Activated CD8-positive, alpha-beta memory T cell treated with anti-CD3 and anti-CD28 coated beads, Interleukin-2, amount 50 U/mL, for 24 hours (primary cell): ENCODE measurements around the gene HOXC10.

Experiments used
- DNase-seq: peaks from one replicate; pipeline ENCODE4 v3.0.0-alpha.2; 2020; ENCODE audit errors: extremely low read depth

The HOXC10 gene

GRCh38 chr12:53991077-53991460, 6.1 kb downstream of the HOXC10 start:
- no peak for DNase-seq

GRCh38 chr12:53992377-53992889, 7.5 kb downstream of the HOXC10 start:
- DNase-seq: no peak

GRCh38 chr12:53993162-53994008, 8.4 kb downstream of the HOXC10 start:
- no peak for DNase-seq

GRCh38 chr12:53994009-53994263, 9.0 kb downstream of the HOXC10 start:
- no peak for DNase-seq

GRCh38 chr12:53994264-53995001, 9.5 kb downstream of the HOXC10 start:
- no peak for DNase-seq

GRCh38 chr12:53995002-53995377, 10.0 kb downstream of the HOXC10 start:
- no peak for DNase-seq

GRCh38 chr12:53995378-53996239, 10.7 kb downstream of the HOXC10 start:
- no peak for DNase-seq

- no peak for DNase-seq
These were observed 11.6 kb downstream of the HOXC10 start for GRCh38 chr12:53996240-53997203.

GRCh38 chr12:53997204-53998109, 12.5 kb downstream of the HOXC10 start:
- DNase-seq: no peak

- DNase-seq: no peak
These were observed 13.4 kb downstream of the HOXC10 start for GRCh38 chr12:53998110-53998899.

- no peak for DNase-seq
These were observed 13.9 kb downstream of the HOXC10 start for GRCh38 chr12:53998900-53999236.

GRCh38 chr12:53999559-54000115, 14.7 kb downstream of the HOXC10 start:
- DNase-seq: no peak

- no peak for DNase-seq
These were observed 15.5 kb downstream of the HOXC10 start, which contains the start of gene HOXC9 for GRCh38 chr12:54000116-54001114. TSS of gene HOXC9 (plus strand) at chr12:54000161. CDS start at chr12:54000189, 28 bp downstream.

GRCh38 chr12:54001283-54002187, 16.6 kb downstream of the HOXC10 start:
- DNase-seq: no peak

- no peak for DNase-seq
These were observed 17.4 kb downstream of the HOXC10 start for GRCh38 chr12:54002278-54002914.

- DNase-seq: no peak
These were observed 18.0 kb downstream of the HOXC10 start for GRCh38 chr12:54002915-54003389.
